Bronchial epithelial cell (primary cell): ENCODE results near the gene EDN2. TPM values are rescaled to one million over a fixed set of nuclear protein-coding genes. Genes with fewer than 3 reads are reported as not detected.

Experiments used
- DNase-seq: peaks from one replicate; pipeline ENCODE4 v3.0.0-alpha.2; 2010; ENCODE audit warnings: low read depth
- FAIRE-seq: peaks from 2 replicates; lab custom pipeline; 2011; peaks lifted over from hg19 to GRCh38; lab: Jason Lieb, UNC
- H3K27me3 ChIP-seq: 2 replicates; pipeline ENCODE4 v1.5.1; 2011; ENCODE audit warnings: low read length; ENCODE audit not compliant: control insufficient read depth, insufficient read depth
- H3K36me3 ChIP-seq: 2 replicates; pipeline ENCODE4 v1.5.1; 2011; ENCODE audit warnings: low read length; ENCODE audit not compliant: control insufficient read depth, insufficient read depth
- H3K4me3 ChIP-seq: 2 replicates; pipeline ENCODE4 v1.5.1; 2011; ENCODE audit warnings: mild to moderate bottlenecking, low read depth, low read length, control low read depth
- CTCF ChIP-seq: IDR thresholded peaks from 2 replicates; pipeline ENCODE4 v1.5.1; 2011; ENCODE audit warnings: mild to moderate bottlenecking, moderate library complexity, low read length, control low read depth, inconsistent platforms; ENCODE audit not compliant: insufficient read depth, severe bottlenecking
- total RNA-seq: library from RNA; depleted of rRNA; stranded (reverse); fragments of >200 nt; gene quantifications from 2 replicates; pipeline ENCODE4 v1.2.1, GENCODE V29; 2014

Gene EDN2
- total RNA-seq, 1 donor from 2014 or later = 1.6 TPM

GRCh38 chr1:41478118-41478748, 6.2 kb downstream of the EDN2 start:
- no peak for FAIRE-seq
- Histone ChIP-seq H3K4me3 (no peak overlapping the region), H3K27me3 (peaks cover 2% of the 10 kb centered on the region), H3K36me3 (no peaks in the 10 kb centered on the region)
- TF ChIP-seq CTCF = no peak
- no peak for DNase-seq

DNA sequence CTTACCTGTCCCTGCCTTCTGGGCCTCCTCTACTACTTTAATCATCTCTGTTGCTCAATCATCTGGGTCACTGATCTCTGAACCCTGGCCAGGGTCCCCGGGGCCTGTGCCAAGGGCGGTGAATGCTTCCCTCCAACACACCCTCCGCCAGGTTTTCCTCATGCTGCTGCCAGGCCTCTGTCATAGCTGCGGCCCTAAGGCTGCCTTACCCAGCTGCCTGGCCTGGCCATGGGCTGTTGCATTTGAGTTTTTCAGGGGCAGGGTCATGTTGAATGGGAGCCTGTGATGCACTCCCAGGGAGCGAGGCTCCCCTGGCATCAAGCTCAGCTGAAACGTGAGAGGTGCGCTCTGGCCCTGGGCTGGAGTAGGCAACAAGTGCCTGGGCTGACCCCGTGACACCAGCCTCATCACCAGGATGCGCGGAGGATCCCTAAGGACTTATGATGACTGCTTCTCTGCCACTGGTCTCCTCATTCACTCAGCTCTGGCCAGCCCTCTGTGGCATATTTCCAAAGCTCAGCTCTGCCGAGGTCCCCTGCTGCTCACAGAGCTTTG, 7.6 kb downstream of the EDN2 start:
- Histone ChIP-seq H3K36me3 (no peaks in the 10 kb centered on the region), H3K27me3 (peaks cover 2% of the 10 kb centered on the region), H3K4me3 (no peak overlapping the region)
- DNase-seq (no peak), FAIRE-seq (no peak)
- TF ChIP-seq CTCF = no peak

DNA sequence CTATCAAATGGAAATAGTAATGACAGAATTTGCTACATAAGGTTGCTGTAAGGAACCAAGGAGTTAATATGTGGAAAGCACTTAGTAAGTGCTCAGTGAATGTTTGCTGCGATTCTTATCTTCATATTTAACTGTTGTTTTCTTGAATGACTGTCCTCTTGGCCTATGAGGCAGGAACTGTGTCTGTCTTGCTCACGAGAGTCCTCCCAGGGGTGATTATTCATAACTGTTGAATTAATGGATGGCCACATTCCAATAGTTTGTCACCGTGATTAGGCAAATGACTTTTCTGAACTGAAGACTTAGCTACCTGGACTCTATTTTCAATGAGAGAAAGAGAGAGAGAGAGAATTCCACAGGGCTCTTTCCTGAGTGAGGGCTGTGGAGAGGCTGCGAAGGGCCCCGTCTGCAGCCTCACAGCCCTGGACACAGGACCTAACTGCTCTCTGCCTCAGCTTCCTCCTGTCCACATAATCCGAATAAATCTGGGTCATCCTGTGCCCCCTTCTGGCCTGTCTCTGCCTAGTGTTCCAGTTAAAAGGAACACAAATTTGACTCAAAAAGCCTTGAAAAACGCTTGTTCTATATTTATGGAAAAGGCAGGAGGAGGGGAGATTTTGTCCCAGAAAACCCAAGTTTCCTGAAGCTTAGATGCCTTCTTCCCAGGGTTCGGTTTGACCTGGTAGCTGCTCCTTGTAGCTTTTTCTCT, 8.5 kb downstream of the EDN2 start:
- H3K36me3 ChIP-seq = no peaks in the 10 kb centered on the region
- TF ChIP-seq CTCF = no peak
- H3K4me3 ChIP-seq = no peak overlapping the region
- H3K27me3 ChIP-seq = peaks cover 2% of the 10 kb centered on the region
- FAIRE-seq (no peak), DNase-seq (peak; percentile 67)

DNA sequence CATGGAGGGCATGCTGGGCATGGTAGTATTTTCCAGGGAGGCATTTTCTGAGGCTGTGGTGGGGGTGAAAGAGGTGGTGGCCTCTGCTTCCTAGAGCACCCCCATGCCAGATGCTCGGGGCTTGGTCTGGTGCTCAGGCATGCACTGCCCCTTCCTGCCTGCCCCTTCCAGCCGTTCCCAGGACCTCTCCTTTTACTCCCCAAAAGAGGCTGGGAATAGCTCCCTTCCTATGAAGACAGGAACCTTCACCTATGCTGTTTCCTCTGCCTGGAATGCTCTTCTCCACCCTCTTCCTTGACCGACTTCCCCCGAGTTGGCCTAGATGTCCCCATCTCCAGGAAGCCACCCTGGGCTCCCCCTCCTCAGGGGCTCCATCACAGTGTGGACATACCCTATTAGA, 9.1 kb downstream of the EDN2 start:
- Histone ChIP-seq H3K27me3 (no peaks in the 10 kb centered on the region), H3K36me3 (no peaks in the 10 kb centered on the region), H3K4me3 (no peak overlapping the region)
- DNase-seq = no peak
- no peak for FAIRE-seq
- no peak for TF ChIP-seq CTCF

GRCh38 chr1:41474490-41475271, 9.8 kb downstream of the EDN2 start:
- Histone ChIP-seq H3K36me3 (no peaks in the 10 kb centered on the region), H3K27me3 (no peaks in the 10 kb centered on the region), H3K4me3 (no peak overlapping the region)
- no peak for FAIRE-seq
- no peak for DNase-seq
- TF ChIP-seq CTCF = no peak
